ENCODE results near the gene PAWR.

GRCh38 chr12:79597910-79598309 lies 92.9 kb downstream of the PAWR start:
- no peak for TF ChIP-seq CTCF (IDR thresholded peaks at IDR 0.05)
- no peak for TF ChIP-seq POLR2A (IDR thresholded peaks at IDR 0.05)
- no peak for TF ChIP-seq POLR2AphosphoS5 (IDR thresholded peaks at IDR 0.05)

Measured in breast epithelium (tissue), 3 donors.